HEK293 (cell line): ENCODE measurements around the gene ADAMTS17.

Experiments used
- CTCF ChIA-PET: fragments of 350-600 bp; formaldehyde crosslinking; extraction: SDS; loops from one replicate; lab custom pipeline; 2021; ENCODE audit warnings: antibody characterized with exemption; lab: Yijun Ruan, JAX
- POLR2A ChIA-PET: fragments of 300-600 bp; formaldehyde crosslinking; extraction: SDS; loops from one replicate; lab custom pipeline; 2020; ENCODE audit warnings: antibody characterized with exemption, inconsistent platforms; lab: Yijun Ruan, JAX
- H3K27ac ChIP-seq: fragments of 200-500 bp; sonication (Bioruptor generic); 2 replicates; pipeline ENCODE4 v1.5.1; 2014; ENCODE audit warnings: low read depth, low read length, control low read depth, inconsistent platforms; ENCODE audit errors: extremely low read depth
- H3K36me3 ChIP-seq, 2 experiments: fragments of 200-500 bp in 1 of 2; sonication (Bioruptor generic) in 1 of 2; 1 replicate in 1 of 2; 2 replicates in 1 of 2; pipeline ENCODE4 v1.5.1; 2014 to 2017; ENCODE audit warnings: inconsistent platforms in 2 of 2, low read length in 2 of 2; ENCODE audit not compliant: control insufficient read depth in 2 of 2, insufficient read depth in 1 of 2
- H3K4me1 ChIP-seq: fragments of 200-500 bp; sonication (Bioruptor generic); 2 replicates; pipeline ENCODE4 v1.5.1; 2014; ENCODE audit warnings: mild to moderate bottlenecking, low read length, inconsistent platforms; ENCODE audit not compliant: control insufficient read depth, insufficient read depth
- H3K4me3 ChIP-seq: 2 replicates; pipeline ENCODE4 v1.5.1; 2011; ENCODE audit warnings: low read depth, mild to moderate bottlenecking, control low read depth, low read length, moderate library complexity
- H3K9me3 ChIP-seq: fragments of 200-500 bp; sonication (Bioruptor generic); 2 replicates; pipeline ENCODE4 v1.5.1; 2014; ENCODE audit warnings: low read depth, low read length, inconsistent platforms; ENCODE audit not compliant: control insufficient read depth, insufficient read depth
- YY2 ChIP-seq: fragments of 450-650 bp; formaldehyde crosslinking; IDR thresholded peaks from 2 replicates; pipeline ENCODE4 v1.5.1; 2016; ENCODE audit warnings: missing biosample characterization, missing genetic modification characterization
- ZFP3 ChIP-seq: fragments of 450-650 bp; formaldehyde crosslinking; IDR thresholded peaks from 2 replicates; pipeline ENCODE4 v1.5.1; 2016; ENCODE audit warnings: low read depth, missing biosample characterization, missing genetic modification characterization
- ZFP69B ChIP-seq: fragments of 450-650 bp; formaldehyde crosslinking; IDR thresholded peaks from 2 replicates; pipeline ENCODE4 v1.5.1; 2016; ENCODE audit warnings: missing biosample characterization, missing genetic modification characterization
- ZNF132 ChIP-seq: fragments of 450-650 bp; formaldehyde crosslinking; IDR thresholded peaks from 2 replicates; pipeline ENCODE4 v1.5.1; 2017; ENCODE audit warnings: missing biosample characterization, missing genetic modification characterization, borderline replicate concordance
- ZNF174 ChIP-seq: fragments of 450-650 bp; formaldehyde crosslinking; IDR thresholded peaks from 2 replicates; pipeline ENCODE4 v1.5.0; 2017; ENCODE audit warnings: missing biosample characterization, mild to moderate bottlenecking, missing genetic modification characterization
- ZNF202 ChIP-seq: fragments of 450-650 bp; formaldehyde crosslinking; IDR thresholded peaks from 2 replicates; pipeline ENCODE4 v1.5.1; 2016; ENCODE audit warnings: missing biosample characterization, missing genetic modification characterization, borderline replicate concordance
- ZNF211 ChIP-seq: fragments of 450-650 bp; formaldehyde crosslinking; IDR thresholded peaks from 2 replicates; pipeline ENCODE4 v1.5.1; 2016; ENCODE audit warnings: low read depth, missing biosample characterization, missing genetic modification characterization
- ZNF214 ChIP-seq: fragments of 450-650 bp; formaldehyde crosslinking; IDR thresholded peaks from 2 replicates; pipeline ENCODE4 v1.5.1; 2017; ENCODE audit warnings: missing biosample characterization, mild to moderate bottlenecking, missing genetic modification characterization, borderline replicate concordance
- ZNF221 ChIP-seq: fragments of 450-650 bp; formaldehyde crosslinking; IDR thresholded peaks from 2 replicates; pipeline ENCODE4 v1.5.1; 2017; ENCODE audit warnings: missing biosample characterization, missing genetic modification characterization, borderline replicate concordance
- ZNF223 ChIP-seq: fragments of 450-650 bp; formaldehyde crosslinking; IDR thresholded peaks from 2 replicates; pipeline ENCODE4 v1.5.1; 2016; ENCODE audit warnings: missing biosample characterization, missing genetic modification characterization
- ZNF274 ChIP-seq, 2 experiments: fragments of 200-500 bp in 1 of 2; fragments of 450-650 bp in 1 of 2; sonication (Bioruptor generic) in 1 of 2; formaldehyde crosslinking in 1 of 2; IDR thresholded peaks; 2 replicates each; pipeline versions ENCODE4 v1.5.1 to v1.6.1; 2014 to 2016; ENCODE audit warnings: borderline replicate concordance in 1 of 2, inconsistent platforms in 1 of 2, low read length in 1 of 2, missing biosample characterization in 1 of 2, missing genetic modification characterization in 1 of 2
- ZNF324 ChIP-seq: fragments of 450-650 bp; formaldehyde crosslinking; IDR thresholded peaks from 2 replicates; pipeline ENCODE4 v1.5.1; 2016; ENCODE audit warnings: missing biosample characterization, missing genetic modification characterization
- ZNF514 ChIP-seq: fragments of 450-650 bp; formaldehyde crosslinking; IDR thresholded peaks from 2 replicates; pipeline ENCODE4 v1.5.1; 2016; ENCODE audit warnings: missing biosample characterization, missing genetic modification characterization
- ZNF529 ChIP-seq: fragments of 450-650 bp; formaldehyde crosslinking; IDR thresholded peaks from 2 replicates; pipeline ENCODE4 v1.5.1; 2017; ENCODE audit warnings: missing genetic modification characterization, missing biosample characterization; ENCODE audit not compliant: insufficient replicate concordance
- ZNF596 ChIP-seq: fragments of 450-650 bp; IDR thresholded peaks from 2 replicates; pipeline ENCODE4 v1.5.0; 2018; ENCODE audit warnings: missing biosample characterization, mild to moderate bottlenecking, missing genetic modification characterization, moderate library complexity
- ZNF600 ChIP-seq: fragments of 450-650 bp; formaldehyde crosslinking; IDR thresholded peaks from 2 replicates; pipeline ENCODE4 v1.5.1; 2016; ENCODE audit warnings: missing biosample characterization, missing genetic modification characterization
- ZNF623 ChIP-seq: fragments of 450-650 bp; formaldehyde crosslinking; IDR thresholded peaks from 2 replicates; pipeline ENCODE4 v1.5.1; 2016; ENCODE audit warnings: missing biosample characterization, missing genetic modification characterization
- ZNF624 ChIP-seq: fragments of 450-650 bp; formaldehyde crosslinking; IDR thresholded peaks from 2 replicates; pipeline ENCODE4 v1.5.1; 2017; ENCODE audit warnings: missing biosample characterization, missing genetic modification characterization
- ZNF626 ChIP-seq: fragments of 450-650 bp; sonication (Bioruptor Pico); formaldehyde crosslinking; IDR thresholded peaks from 2 replicates; pipeline ENCODE4 v1.5.1; 2018; ENCODE audit warnings: missing biosample characterization, missing genetic modification characterization, inconsistent platforms
- ZNF629 ChIP-seq: fragments of 450-650 bp; formaldehyde crosslinking; IDR thresholded peaks from 2 replicates; pipeline ENCODE4 v1.5.1; 2017; ENCODE audit warnings: missing biosample characterization, missing genetic modification characterization
- ZNF664 ChIP-seq: fragments of 450-650 bp; formaldehyde crosslinking; IDR thresholded peaks from 2 replicates; pipeline ENCODE4 v1.5.1; 2016; ENCODE audit warnings: missing biosample characterization, missing genetic modification characterization
- ZNF670 ChIP-seq: fragments of 450-650 bp; formaldehyde crosslinking; IDR thresholded peaks from 2 replicates; pipeline ENCODE4 v1.5.1; 2016; ENCODE audit warnings: missing biosample characterization, missing genetic modification characterization, low read depth
- ZNF701 ChIP-seq: fragments of 450-650 bp; formaldehyde crosslinking; IDR thresholded peaks from 2 replicates; pipeline ENCODE4 v1.5.1; 2016; ENCODE audit warnings: missing biosample characterization, missing genetic modification characterization
- ZNF707 ChIP-seq: fragments of 450-650 bp; formaldehyde crosslinking; IDR thresholded peaks from 2 replicates; pipeline ENCODE4 v1.5.1; 2016; ENCODE audit warnings: missing biosample characterization, missing genetic modification characterization
- ZNF768 ChIP-seq: fragments of 450-650 bp; formaldehyde crosslinking; IDR thresholded peaks from 2 replicates; pipeline ENCODE4 v1.5.1; 2018; ENCODE audit warnings: missing biosample characterization, mild to moderate bottlenecking, missing genetic modification characterization
- ZSCAN30 ChIP-seq: fragments of 450-650 bp; IDR thresholded peaks from 2 replicates; pipeline ENCODE4 v1.5.1; 2018; ENCODE audit warnings: missing biosample characterization, mild to moderate bottlenecking, missing genetic modification characterization, moderate library complexity
- TF ChIP-seq, protein P1 (sequence below): fragments of 450-650 bp; formaldehyde crosslinking; IDR thresholded peaks from 2 replicates; pipeline ENCODE4 v1.5.1; 2016; ENCODE audit warnings: missing biosample characterization, missing genetic modification characterization
- TF ChIP-seq, protein P2 (sequence below): fragments of 450-650 bp; formaldehyde crosslinking; IDR thresholded peaks from 2 replicates; pipeline ENCODE4 v1.5.1; 2017; ENCODE audit warnings: missing biosample characterization, missing genetic modification characterization

The ADAMTS17 gene

DNA sequence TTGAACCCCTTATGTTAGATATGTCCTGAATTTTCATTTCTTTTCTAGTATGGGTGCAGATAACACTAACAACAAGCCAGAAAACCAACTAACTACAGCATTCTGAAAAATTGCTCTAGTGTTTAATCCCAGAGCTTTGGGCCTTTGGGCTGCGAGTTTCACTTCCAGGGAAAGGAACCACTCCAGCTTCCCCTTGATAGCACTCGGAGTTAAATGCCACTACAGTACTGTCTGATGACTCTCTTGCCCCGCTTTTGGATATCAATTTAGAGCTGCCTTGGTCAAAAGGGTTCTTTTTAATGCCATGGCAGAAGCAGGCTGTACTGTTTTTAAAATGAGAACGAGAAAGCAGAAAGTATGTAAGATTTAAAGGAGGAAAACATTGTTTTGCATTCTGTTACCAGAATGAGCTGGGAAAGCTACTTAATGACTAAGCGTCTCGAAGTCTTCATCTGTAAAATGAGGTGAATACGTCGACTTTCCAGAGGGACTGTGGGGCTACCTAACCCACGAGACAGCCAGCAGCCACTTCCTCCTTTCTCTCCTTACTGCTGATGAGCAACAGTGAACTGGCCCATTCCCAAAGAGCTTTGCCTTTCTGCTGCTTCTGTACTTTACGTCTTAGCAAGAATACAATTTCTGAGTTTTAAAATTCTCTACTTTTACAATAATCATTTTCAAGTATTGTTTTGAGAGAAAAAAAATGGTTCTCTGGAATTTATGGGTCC is 309.3 kb downstream of the ADAMTS17 start (continued):
- no peak for TF ChIP-seq ZNF701

DNA sequence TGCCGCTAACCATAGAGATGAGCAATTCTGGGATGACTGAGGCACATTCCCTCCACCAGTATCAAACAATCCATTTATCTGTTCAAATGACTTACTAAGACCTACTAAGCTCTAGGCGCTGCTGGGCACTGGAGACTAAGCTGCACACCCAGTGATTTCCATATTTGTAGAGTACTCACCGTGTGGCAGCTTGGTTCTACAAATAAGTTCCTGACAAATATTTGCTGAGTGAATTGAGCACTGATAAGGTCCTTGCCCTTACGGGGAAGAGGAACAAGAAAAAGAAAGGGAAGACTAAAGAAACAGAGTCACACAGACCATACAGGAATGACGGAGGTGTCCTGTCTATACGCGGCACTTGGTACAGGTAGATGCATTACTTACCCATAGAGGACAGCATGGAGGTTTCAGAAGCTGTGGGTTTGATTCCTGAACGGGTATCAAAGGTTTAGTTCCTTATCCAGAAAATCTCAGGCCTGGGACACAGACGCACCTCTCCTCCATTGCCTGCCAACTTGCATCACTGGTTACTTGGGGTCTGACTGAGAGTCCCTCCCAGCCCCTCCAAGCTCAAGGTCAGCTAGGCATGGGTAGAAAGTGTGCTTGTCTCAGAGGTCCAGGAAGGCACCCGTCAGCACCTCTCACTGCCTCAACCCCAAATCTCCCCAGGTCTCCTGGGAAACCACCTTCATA is 310.0 kb downstream of the ADAMTS17 start:
- no peak overlapping the region for H3K27ac ChIP-seq
- no peaks in the 10 kb centered on the region for H3K36me3 ChIP-seq
- ChIA-PET CTCF (interaction anchor here (0.6 to 0.8 kb wide), 2 partner anchors 107 to 318 kb away, joined by 3 to 4 read pairs; no protein-coding TSS in a partner anchor), POLR2A (no interaction called here)
- no peak overlapping the region for H3K4me3 ChIP-seq
- no peaks in the 10 kb centered on the region for H3K4me1 ChIP-seq
- TF ChIP-seq ZNF514 (tag by site-specific recombination) (no peak), ZNF664 (no peak), ZFP69B (tag by site-specific recombination) (no peak), ZNF211 (no peak), ZNF596 (no peak)
- no peaks in the 10 kb centered on the region for H3K9me3 ChIP-seq

DNA sequence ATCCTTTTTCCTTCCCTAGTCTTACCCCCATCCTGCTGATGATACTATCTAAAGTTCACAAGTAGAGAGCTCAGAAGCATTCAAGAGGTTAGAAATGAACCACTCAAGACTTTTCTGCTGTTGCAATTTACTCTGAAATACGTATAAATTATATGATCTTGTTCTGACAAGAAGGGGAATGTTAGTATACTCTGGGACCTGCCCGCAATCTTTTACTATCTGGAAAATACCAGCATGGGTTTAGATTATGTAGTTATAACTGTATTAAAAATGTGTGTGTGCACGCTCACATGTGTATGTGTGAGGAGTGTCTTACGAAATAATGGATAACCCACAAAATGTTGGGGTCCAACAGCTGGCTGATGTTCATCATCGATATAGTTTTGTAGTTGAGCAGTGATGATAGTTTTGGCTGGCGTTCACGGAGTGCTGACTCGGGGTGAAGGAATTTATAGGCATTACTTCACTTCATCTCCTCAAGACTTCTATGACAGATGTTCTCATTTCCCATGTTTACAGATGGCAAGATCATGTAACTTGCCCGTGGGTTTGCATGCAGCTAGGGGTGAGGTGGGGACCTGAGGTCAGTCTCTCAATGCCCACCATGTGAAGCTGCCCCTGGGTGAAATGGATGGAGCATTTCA is 311.1 kb downstream of the ADAMTS17 start:
- H3K4me1 ChIP-seq, result no peaks in the 10 kb centered on the region
- POLR2A ChIA-PET, result no interaction called here
- no peak overlapping the region for H3K4me3 ChIP-seq
- TF ChIP-seq YY2 (tag by site-specific recombination), result no peak
- TF ChIP-seq ZFP3, result no peak
- no peak for TF ChIP-seq ZNF768 (tag by site-specific recombination)
- TF ChIP-seq ZNF202, result no peak
- TF ChIP-seq ZNF132, result no peak
- no peak for TF ChIP-seq ZNF670 (tag by site-specific recombination)
- no peak for TF ChIP-seq ZNF600
- no peak for TF ChIP-seq ZNF626 (tag by site-specific recombination)
- TF ChIP-seq, all 188 proteins: peak for 0
- H3K36me3 ChIP-seq, result no peaks in the 10 kb centered on the region
- H3K27ac ChIP-seq, result no peak overlapping the region
- CTCF ChIA-PET, result interaction anchor here (0.7 kb wide), 1 partner anchor 14 kb away, joined by 3 read pairs; no protein-coding TSS in a partner anchor
- no peaks in the 10 kb centered on the region for H3K9me3 ChIP-seq

DNA sequence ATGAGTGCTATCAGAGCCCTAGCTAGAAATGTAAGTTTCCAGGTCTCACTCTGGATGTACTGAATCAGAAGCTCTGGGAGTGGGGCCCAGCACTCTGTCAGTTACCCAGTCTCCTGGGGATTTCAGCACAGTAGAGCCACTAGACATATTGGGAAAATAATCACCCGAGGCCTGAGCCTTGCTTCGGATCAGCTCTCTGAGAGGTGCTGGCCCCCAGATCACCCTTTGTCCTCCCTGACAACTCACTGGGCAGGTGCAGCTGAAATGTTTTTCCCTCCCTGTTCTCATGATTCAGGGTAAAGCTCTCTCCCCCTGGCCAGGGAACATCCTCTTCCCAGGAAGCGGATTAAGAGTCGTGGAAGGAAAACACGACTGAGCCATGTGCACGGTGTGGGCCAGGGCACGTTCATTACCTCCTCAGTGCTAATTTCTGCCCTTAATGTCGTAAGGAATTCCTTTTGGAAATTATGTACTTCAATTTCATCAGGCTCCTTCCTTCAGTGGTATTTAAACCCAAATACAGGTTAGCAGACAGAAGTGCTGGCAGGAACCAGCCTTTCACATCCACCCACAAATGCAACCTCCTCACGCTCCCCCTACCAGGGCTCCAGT is 311.8 kb downstream of the ADAMTS17 start:
- no peaks in the 10 kb centered on the region for H3K4me1 ChIP-seq
- POLR2A ChIA-PET, result no interaction called here
- TF ChIP-seq YY2 (tag by site-specific recombination) (no peak), ZNF629 (tag by site-specific recombination) (no peak), ZNF707 (tag by site-specific recombination) (no peak), ZNF223 (tag by site-specific recombination) (no peak), ZNF174 (tag by site-specific recombination) (no peak), ZNF221 (no peak), ZNF214 (tag by site-specific recombination) (no peak), ZNF623 (tag by site-specific recombination) (no peak), ZNF529 (no peak), ZNF624 (tag by site-specific recombination) (no peak), ZNF324 (tag by site-specific recombination) (no peak), ZNF274 (IDR thresholded peaks at IDR 0.05; ENCODE audit: low read length) (no peak), ZNF274 (tag by site-specific recombination; IDR thresholded peaks at IDR 0.05; ENCODE audit: borderline replicate concordance) (no peak), ZSCAN30 (tag by site-specific recombination) (no peak)
- TF ChIP-seq, protein P1, sequence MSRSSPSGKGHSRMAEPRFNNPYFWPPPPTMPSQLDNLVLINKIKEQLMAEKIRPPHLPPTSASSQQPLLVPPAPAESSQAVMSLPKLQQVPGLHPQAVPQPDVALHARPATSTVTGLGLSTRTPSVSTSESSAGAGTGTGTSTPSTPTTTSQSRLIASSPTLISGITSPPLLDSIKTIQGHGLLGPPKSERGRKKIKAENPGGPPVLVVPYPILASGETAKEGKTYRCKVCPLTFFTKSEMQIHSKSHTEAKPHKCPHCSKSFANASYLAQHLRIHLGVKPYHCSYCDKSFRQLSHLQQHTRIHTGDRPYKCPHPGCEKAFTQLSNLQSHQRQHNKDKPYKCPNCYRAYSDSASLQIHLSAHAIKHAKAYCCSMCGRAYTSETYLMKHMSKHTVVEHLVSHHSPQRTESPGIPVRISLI (tag by site-specific recombination), result no peak
- TF ChIP-seq, protein P2, sequence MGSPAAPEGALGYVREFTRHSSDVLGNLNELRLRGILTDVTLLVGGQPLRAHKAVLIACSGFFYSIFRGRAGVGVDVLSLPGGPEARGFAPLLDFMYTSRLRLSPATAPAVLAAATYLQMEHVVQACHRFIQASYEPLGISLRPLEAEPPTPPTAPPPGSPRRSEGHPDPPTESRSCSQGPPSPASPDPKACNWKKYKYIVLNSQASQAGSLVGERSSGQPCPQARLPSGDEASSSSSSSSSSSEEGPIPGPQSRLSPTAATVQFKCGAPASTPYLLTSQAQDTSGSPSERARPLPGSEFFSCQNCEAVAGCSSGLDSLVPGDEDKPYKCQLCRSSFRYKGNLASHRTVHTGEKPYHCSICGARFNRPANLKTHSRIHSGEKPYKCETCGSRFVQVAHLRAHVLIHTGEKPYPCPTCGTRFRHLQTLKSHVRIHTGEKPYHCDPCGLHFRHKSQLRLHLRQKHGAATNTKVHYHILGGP (tag by site-specific recombination), result no peak

More for the DNA sequence above, 311.8 kb downstream of the ADAMTS17 start:
- Histone ChIP-seq H3K9me3 (no peaks in the 10 kb centered on the region), H3K4me3 (no peak overlapping the region), H3K27ac (no peak overlapping the region), H3K36me3 (no peaks in the 10 kb centered on the region)
- CTCF ChIA-PET, result no interaction called here
